Mesodermal cell (in vitro differentiated cells): ENCODE results near the gene TCAF1.

Source experiments
- H3K27ac ChIP-seq: 2 replicates; pipeline ENCODE4 v1.7.0; 2013; ENCODE audit warnings: mild to moderate bottlenecking, low read depth, low read length, moderate library complexity; ENCODE audit not compliant: severe bottlenecking
- H3K36me3 ChIP-seq: 2 replicates; pipeline ENCODE4 v1.7.1; 2013; ENCODE audit warnings: mild to moderate bottlenecking, low read length, moderate library complexity; ENCODE audit not compliant: control insufficient read depth, insufficient read depth
- H3K4me1 ChIP-seq: one replicate; pipeline ENCODE4 v1.7.1; 2013; ENCODE audit warnings: mild to moderate bottlenecking, low read length; ENCODE audit not compliant: insufficient read depth, control insufficient read depth, poor library complexity, severe bottlenecking
- H3K4me3 ChIP-seq: 2 replicates; pipeline ENCODE4 v1.7.0; 2013; ENCODE audit warnings: low read length, control low read depth, mild to moderate bottlenecking; ENCODE audit not compliant: insufficient read depth, poor library complexity, severe bottlenecking; ENCODE audit errors: extremely low read depth
- H3K9me3 ChIP-seq: 2 replicates; pipeline ENCODE4 v1.7.1; 2013; ENCODE audit warnings: mild to moderate bottlenecking, low read length, moderate library complexity; ENCODE audit not compliant: control insufficient read depth
- WGBS, 2 experiments: methylation state at CpG; one replicate each; pipeline ENCODE4 v1.1.5; 2013; ENCODE audit warnings: missing lambda C conversion rate in 2 of 2; ENCODE audit not compliant: insufficient coverage in 2 of 2; 5-methylcytosine and 5-hydroxymethylcytosine counted together

Gene TCAF1

GRCh38 chr7:143929224-143929920 is 27.4 kb upstream of the TCAF1 start:
- no peaks in the 10 kb centered on the region for H3K9me3 ChIP-seq
- 83% methylated on average over 1 of the region's 1 CpG; no CpG with 5 or more reads in 1 of the 2 experiments for WGBS, 2 experiments
- H3K4me1 ChIP-seq: no peaks in the 10 kb centered on the region
- H3K36me3 ChIP-seq: no peaks in the 10 kb centered on the region
- H3K27ac ChIP-seq: no peak overlapping the region
- no peak overlapping the region for H3K4me3 ChIP-seq

GRCh38 chr7:143924851-143925250 is 22.9 kb upstream of the TCAF1 start:
- WGBS, 2 experiments: 57% methylated on average over 1 of the region's 1 CpG; no CpG with 5 or more reads in 1 of the 2 experiments
- H3K27ac ChIP-seq: no peak overlapping the region
- H3K9me3 ChIP-seq: no peaks in the 10 kb centered on the region
- no peak overlapping the region for H3K4me3 ChIP-seq
- no peaks in the 10 kb centered on the region for H3K4me1 ChIP-seq
- H3K36me3 ChIP-seq: no peaks in the 10 kb centered on the region

- WGBS, 2 experiments: 83% methylated on average over 5 to 6 of the region's 7 CpGs
- Histone ChIP-seq H3K36me3 (no peaks in the 10 kb centered on the region), H3K27ac (no peak overlapping the region), H3K4me3 (no peak overlapping the region), H3K9me3 (no peaks in the 10 kb centered on the region), H3K4me1 (no peaks in the 10 kb centered on the region)
Measured at GRCh38 chr7:143914938-143915652, 13.1 kb upstream of the TCAF1 start.

- no peak overlapping the region for H3K4me3 ChIP-seq
- H3K4me1 ChIP-seq: no peaks in the 10 kb centered on the region
- no peaks in the 10 kb centered on the region for H3K36me3 ChIP-seq
- 80 to 83% methylated on average over 1 of the region's 3 CpGs for WGBS, 2 experiments
- H3K27ac ChIP-seq: no peak overlapping the region
- H3K9me3 ChIP-seq: no peaks in the 10 kb centered on the region
Measured at GRCh38 chr7:143913945-143914615, 12.1 kb upstream of the TCAF1 start.

GRCh38 chr7:143910473-143911248 is 8.7 kb upstream of the TCAF1 start:
- no peak overlapping the region for H3K4me3 ChIP-seq
- H3K9me3 ChIP-seq: no peaks in the 10 kb centered on the region
- H3K27ac ChIP-seq: no peak overlapping the region
- H3K36me3 ChIP-seq: no peaks in the 10 kb centered on the region
- H3K4me1 ChIP-seq: no peaks in the 10 kb centered on the region
- 100% methylated on average over 1 of the region's 3 CpGs; no CpG with 5 or more reads in 1 of the 2 experiments for WGBS, 2 experiments

GRCh38 chr7:143909863-143910262 is 7.9 kb upstream of the TCAF1 start:
- H3K4me3 ChIP-seq: no peak overlapping the region
- H3K9me3 ChIP-seq: no peaks in the 10 kb centered on the region
- peaks cover 4% of the 10 kb centered on the region for H3K4me1 ChIP-seq
- H3K36me3 ChIP-seq: no peaks in the 10 kb centered on the region
- WGBS, 2 experiments: 78 to 100% methylated on average over 1 to 3 of the region's 3 CpGs
- H3K27ac ChIP-seq: no peak overlapping the region

- H3K36me3 ChIP-seq: no peaks in the 10 kb centered on the region
- WGBS, 2 experiments: no CpG with 5 or more reads among the region's 5 CpGs
- peaks cover 4% of the 10 kb centered on the region for H3K4me1 ChIP-seq
- no peaks in the 10 kb centered on the region for H3K9me3 ChIP-seq
- H3K27ac ChIP-seq: no peak overlapping the region
- no peak overlapping the region for H3K4me3 ChIP-seq
Measured at GRCh38 chr7:143908120-143908519, 6.1 kb upstream of the TCAF1 start.

GRCh38 chr7:143906895-143907294 is 4.9 kb upstream of the TCAF1 start:
- Histone ChIP-seq H3K9me3 (no peaks in the 10 kb centered on the region), H3K4me3 (no peak overlapping the region), H3K36me3 (no peaks in the 10 kb centered on the region), H3K27ac (no peak overlapping the region), H3K4me1 (peaks cover 7% of the 10 kb centered on the region)
- WGBS, 2 experiments: 56 to 67% methylated on average over 5 of the region's 5 CpGs

- H3K27ac ChIP-seq: no peak overlapping the region
- H3K36me3 ChIP-seq: no peaks in the 10 kb centered on the region
- H3K9me3 ChIP-seq: no peaks in the 10 kb centered on the region
- H3K4me3 ChIP-seq: no peak overlapping the region
- peaks cover 7% of the 10 kb centered on the region for H3K4me1 ChIP-seq
- 90 to 93% methylated on average over 7 to 9 of the region's 9 CpGs for WGBS, 2 experiments
Measured at GRCh38 chr7:143906151-143906550, 4.2 kb upstream of the TCAF1 start.

- H3K36me3 ChIP-seq: no peaks in the 10 kb centered on the region
- peaks cover 7% of the 10 kb centered on the region for H3K4me1 ChIP-seq
- H3K9me3 ChIP-seq: no peaks in the 10 kb centered on the region
- WGBS, 2 experiments: 86 to 100% methylated on average over 1 of the region's 1 CpG
- no peak overlapping the region for H3K4me3 ChIP-seq
- H3K27ac ChIP-seq: no peak overlapping the region
Measured at GRCh38 chr7:143905509-143905908, 3.5 kb upstream of the TCAF1 start.
